DMS79 treated with DMSO at 0.1 percent for 48 hours (cell line): ENCODE results near the gene ASIC3.

ENCODE experiments used
- DNase-seq: peaks from one replicate; lab custom pipeline; 2025; lab: John Stamatoyannopoulos, UW

The ASIC3 gene

DNA sequence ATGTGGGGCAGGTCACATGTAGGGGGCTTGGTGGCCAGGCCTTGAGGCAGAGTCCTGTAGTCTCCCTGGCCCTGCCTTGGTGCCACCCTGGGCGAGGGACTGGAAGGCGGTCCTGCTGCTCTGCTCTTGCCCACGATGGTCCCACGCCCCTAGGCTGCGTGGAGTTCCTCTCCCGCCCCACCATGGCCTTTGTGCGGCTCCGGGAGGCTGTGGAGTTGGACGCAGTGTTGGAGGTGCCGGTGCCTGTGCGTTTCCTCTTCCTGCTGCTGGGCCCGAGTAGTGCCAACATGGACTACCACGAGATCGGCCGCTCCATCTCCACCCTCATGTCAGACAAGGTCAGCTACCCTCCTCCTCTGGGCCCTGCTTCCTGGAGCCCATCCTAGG, 22.2 kb downstream of the ASIC3 start:
- no peak for DNase-seq

DNA sequence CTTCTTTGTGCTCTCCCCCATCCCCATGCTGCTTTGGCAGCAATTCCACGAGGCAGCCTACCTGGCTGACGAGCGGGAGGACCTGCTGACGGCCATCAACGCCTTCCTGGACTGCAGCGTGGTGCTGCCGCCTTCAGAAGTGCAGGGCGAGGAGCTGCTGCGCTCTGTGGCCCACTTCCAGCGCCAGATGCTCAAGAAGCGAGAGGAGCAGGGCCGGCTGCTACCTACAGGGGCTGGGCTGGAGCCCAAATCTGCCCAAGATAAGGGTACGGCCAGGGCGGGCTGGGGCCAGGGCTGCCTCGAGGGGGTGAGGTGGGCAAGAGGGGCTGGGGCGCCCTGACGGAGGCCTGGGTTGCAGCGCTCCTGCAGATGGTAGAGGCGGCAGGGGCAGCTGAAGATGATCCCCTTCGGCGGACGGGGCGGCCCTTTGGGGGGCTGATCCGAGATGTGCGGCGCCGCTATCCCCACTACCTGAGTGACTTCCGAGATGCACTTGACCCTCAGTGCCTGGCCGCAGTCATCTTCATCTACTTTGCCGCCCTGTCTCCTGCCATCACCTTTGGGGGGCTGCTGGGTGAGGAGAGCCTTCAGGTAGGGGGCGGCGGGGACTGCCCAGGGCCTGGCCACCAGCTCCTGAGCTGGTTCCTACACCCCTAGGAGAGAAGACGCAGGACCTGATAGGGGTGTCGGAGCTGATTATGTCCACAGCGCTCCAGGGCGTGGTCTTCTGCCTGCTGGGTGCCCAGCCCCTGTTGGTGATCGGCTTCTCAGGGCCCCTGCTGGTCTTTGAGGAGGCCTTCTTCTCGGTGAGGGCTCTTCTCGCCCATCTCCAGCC, 22.9 kb downstream of the ASIC3 start:
- no peak for DNase-seq

GRCh38 chr7:151073990-151074389, 25.7 kb downstream of the ASIC3 start:
- no peak for DNase-seq

DNA sequence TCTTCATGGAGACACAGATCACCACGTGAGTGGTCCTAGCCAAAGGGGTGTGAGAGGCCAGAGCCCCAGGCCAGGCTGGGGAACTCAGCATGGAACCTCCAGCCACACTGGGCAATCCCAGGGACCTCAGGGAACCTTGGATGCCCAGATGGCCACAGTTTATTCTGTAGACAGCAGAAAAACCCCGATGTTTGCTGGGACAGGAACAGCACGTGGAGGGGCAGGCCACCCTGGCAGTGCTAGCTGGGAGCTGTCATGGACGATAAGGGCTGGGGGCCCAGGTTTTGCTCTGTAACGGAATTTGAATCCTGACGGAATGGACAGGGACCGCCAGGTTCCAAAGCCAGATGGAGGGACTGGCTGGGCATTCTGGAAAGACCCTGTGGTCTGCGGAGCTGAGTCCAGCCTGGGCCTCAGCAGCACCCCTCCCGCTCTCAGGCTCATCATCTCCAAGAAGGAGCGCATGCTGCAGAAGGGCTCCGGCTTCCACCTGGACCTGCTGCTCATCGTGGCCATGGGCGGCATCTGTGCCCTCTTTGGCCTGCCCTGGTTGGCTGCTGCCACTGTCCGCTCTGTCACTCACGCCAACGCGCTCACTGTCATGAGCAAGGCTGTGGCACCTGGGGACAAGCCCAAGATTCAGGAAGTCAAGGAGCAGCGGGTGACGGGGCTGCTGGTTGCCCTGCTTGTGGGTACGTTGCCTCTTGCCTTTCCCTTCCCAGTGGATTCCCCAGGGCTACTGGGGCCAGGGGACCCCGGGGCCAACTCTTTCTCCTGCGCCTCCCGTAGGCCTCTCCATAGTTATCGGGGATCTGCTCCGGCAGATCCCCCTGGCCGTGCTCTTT, 26.7 kb downstream of the ASIC3 start:
- DNase-seq, result no peak

DNA sequence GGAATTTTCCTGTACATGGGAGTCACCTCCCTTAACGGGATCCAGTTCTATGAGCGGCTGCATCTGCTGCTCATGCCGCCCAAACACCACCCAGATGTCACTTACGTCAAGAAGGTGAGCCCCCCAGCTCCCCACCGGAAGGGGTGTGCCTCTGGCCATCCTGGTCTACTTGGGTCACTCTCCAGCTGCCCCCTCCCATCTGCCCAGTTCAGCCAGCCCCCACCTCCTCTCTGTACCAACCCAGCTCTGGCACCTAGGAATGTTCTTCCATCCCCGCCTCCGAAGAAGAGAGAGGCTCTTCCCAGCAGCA, 27.3 kb downstream of the ASIC3 start:
- DNase-seq, result no peak

DNA sequence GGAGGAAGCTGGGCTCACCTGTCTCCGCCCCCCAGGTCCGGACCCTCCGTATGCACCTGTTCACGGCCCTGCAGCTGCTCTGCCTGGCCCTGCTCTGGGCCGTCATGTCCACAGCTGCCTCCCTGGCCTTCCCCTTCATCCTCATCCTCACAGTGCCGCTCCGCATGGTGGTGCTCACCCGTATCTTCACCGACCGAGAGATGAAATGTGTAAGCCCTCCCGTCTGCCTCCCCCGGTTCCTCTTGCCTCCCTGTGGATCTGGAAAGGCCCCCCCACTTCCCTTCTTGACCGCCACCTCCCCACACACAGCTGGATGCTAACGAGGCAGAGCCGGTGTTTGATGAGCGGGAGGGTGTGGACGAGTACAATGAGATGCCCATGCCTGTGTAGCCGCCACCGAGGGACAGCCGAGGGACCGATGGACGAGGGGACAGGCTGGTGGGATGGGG, 27.7 kb downstream of the ASIC3 start:
- DNase-seq, result no peak

- DNase-seq, result peak; percentile 37
Measured at GRCh38 chr7:151076863-151077704, 28.8 kb downstream of the ASIC3 start.

GRCh38 chr7:151077705-151078232, 29.4 kb downstream of the ASIC3 start:
- DNase-seq, result peak; percentile 38

GRCh38 chr7:151078233-151079040, 30.1 kb downstream of the ASIC3 start:
- DNase-seq, result no peak

DNA sequence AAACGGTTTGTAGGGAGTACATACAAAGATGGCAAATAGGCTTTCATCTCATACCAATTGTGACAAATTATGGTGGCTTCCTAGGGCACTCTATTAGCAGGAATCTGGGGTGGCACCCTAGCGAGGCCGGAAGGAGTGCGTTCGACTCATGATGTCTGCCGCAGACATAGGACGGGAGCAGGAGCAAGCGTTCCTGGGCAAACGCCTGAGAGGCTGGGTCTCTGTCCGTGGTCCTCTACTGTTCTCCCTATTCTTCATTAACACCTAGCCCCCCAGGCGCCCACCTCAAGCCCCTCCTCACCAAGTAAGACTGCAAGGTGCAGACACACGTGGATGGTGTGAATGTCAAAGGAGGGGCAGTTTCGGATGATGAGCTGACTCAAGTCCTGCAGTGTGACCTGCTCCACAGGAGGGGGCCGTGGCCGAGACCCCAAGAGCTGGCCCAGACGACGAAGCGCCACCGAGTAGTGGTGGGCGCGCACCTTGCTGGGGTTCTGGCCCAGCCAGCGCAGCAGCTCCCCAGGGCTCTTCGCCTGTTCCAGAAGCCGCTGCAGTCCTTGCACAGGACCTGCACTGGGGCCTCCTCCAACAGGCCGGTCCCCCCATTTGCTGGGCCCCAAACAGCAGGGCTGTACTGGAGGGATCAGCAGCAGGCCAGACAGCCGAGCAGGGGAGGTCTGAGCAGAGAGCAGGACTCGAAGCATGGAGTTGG, 31.0 kb downstream of the ASIC3 start:
- DNase-seq, result no peak

DNA sequence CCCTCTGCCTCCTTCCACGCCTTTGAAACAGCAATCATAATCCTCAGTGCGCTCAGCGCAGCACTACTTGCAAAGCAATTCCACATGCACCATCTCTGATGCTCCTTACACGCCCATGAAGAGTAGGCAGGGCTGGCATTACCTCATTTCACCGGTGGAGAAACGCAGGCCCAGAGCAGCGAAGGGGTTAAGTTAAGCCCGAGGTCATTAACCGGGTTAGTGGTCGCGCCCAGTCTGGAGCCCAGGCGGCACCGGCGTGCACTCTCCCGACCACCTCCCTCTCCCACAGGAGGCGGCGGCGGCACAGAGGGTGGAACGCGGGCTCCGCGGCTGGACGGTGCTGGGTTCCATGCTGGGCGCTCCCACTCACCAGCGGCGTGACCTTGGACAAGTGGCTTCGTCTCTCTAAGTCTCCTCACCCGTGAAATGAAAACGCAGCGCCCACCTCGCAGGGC, 31.8 kb downstream of the ASIC3 start:
- no peak for DNase-seq

GRCh38 chr7:151080522-151081169, 32.3 kb downstream of the ASIC3 start, which contains the start of gene FASTK:
Gene FASTK (minus strand): TSS chr7:151080809. CDS start chr7:151080766, 43 bp downstream.
- peak; percentile 45 for DNase-seq

DNA sequence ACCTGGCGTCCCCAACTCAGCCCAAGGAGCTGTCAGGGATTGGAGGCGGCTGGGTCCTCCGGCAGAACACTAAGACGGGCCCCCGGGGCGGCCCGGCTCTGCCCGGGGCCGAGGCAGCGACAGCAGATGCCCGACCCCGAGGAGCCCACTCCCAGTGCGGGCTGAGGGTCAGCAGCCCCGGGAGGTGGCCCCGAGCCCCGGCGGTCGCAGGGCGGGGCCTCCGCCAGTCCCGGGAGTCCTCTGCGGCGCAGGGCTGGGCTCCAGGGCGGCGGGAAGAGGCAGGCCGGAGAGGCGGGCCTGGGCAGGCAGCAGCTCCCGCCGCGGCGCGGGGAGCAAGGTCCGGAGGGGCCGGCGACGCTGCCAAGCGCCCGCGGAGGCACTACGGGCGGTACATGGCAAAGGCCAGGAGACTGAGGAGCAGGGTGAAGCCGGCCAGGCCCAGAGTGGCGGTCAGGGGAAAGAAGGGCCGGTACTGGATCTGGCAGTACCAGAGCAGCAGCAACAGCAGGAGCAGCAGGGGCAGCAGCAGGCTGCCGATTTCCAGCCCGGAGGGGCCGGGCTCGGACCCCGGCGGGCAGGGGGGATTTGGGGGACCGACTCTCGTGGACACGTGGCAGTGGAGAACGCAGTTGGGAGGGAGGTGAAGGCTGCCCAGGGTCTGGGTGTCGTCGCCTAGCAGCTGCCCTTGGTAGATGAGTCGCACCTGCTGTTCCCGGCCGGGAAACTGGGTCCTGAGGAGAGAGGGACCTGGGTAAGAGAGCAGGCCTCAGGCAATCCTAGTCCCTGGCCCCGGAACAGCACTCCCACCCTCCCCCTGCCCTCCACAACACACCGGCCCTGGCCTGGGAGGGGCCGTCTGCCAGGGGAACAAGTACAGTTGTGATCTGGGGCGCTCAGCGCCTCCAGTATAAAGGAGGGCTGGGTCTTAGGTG, 33.1 kb downstream of the ASIC3 start:
- no peak for DNase-seq

DNA sequence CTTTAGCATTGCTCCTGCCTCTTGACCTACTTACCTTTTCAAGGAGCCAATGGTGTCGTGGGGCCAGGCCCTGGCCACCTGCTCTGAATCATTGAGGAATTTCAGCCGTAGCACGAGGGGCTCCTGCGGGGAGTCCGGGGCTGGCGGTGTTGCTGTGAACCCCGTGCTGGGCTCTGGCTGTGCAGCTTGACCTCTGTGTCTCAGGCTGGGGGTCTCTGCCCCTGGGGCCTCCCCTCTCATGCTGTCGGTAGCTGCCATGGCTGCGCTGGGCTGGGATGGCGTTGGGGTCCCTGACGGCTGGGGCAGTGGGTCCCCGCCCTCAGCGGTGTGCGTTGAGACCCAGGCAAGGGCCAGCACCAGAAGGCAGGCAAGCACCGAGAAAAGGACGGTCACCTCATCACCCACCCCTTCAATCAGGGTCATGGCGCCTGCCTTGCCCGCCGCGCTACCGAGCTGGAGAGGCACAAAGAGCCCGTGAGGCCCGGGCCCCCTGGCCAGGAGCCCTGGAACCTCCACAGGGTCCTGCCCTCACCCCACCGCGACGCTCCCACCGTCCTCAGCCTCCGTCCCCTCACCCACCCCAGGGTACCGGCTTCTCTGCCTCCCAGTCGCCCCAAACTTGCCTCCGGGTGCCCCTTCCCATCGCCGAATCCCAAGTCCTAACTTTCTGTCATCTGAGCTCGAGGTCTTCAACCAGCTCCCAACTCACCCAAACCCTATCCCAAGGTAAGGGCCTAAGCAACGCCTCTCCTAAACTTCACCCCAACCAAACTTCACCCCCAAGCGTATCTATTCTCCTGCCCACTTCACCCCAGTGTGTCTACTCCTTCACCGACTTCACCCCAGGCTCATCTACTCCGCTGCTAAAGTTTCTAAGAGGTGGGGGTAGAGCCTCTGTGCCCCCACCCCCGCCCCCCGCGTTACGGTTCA, 34.1 kb downstream of the ASIC3 start:
- no peak for DNase-seq

- peak; percentile 12 for DNase-seq
Measured at GRCh38 chr7:151083071-151083823, 34.9 kb downstream of the ASIC3 start, which contains the start of gene TMUB1. Gene TMUB1 (minus strand): TSS chr7:151083493. CDS start chr7:151082563, 930 bp downstream.

DNA sequence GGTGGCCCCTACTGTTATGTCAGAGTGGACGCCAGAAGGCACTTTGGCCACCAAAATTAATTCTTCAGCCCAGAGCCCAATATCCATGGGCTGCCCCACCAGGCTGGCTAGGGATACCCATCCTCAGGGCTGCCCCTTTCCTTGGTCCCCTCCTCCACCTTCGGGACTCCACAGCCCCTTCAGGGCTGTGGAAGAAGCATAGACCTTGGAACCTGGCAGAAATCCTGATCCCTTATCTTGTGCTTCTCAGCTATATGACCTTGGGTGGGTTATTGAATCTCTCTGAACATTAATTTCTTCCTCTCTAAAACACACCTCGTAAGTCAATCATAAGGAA, 35.5 kb downstream of the ASIC3 start:
- no peak for DNase-seq

DNA sequence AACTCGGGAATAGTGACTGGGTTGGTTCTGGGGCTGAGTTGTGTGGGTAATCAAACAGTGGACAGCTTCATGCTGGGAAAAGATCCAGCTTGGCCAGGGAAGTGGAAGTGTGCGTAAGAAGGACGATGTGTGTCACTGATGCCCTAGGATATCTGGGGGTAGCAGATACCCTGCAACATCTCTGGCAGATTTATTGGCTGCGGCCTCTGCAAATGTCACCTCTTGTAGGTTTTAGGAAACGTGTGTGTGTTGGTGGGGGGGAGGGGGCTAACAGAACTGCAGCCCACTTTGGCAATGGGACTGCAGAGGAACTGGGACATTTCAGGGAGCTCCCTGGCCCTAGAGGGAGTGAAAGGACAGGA, 37.0 kb downstream of the ASIC3 start:
- DNase-seq, result no peak
